Type B pancreatic cell (in vitro differentiated cells): ENCODE results near the gene DCAF6. TPM values are rescaled to one million over a fixed set of nuclear protein-coding genes. Genes with fewer than 3 reads are reported as not detected.
A peak's percentile ranks its signal among the peaks of the same experiment; 100 is the strongest.

Source experiments
- DNase-seq: peaks from one replicate; pipeline ENCODE4 v3.0.0; 2021; ENCODE audit warnings: mixed read lengths; ENCODE audit not compliant: unreplicated experiment; ENCODE audit errors: extremely low spot score
- H3K27ac Mint-ChIP-seq: 2 replicates; pipeline ENCODE4 v1.8.0; 2021; ENCODE audit warnings: mild to moderate bottlenecking, mixed read lengths
- H3K27me3 Mint-ChIP-seq: 2 replicates; pipeline ENCODE4 v1.8.0; 2021; ENCODE audit warnings: mixed read lengths
- H3K36me3 Mint-ChIP-seq: 2 replicates; pipeline ENCODE4 v1.8.0; 2021; ENCODE audit warnings: mixed read lengths
- H3K4me1 Mint-ChIP-seq: one replicate; pipeline ENCODE4 v1.8.0; 2021; ENCODE audit warnings: mixed read lengths; ENCODE audit not compliant: unreplicated experiment
- H3K4me3 Mint-ChIP-seq: 2 replicates; pipeline ENCODE4 v1.8.0; 2021; ENCODE audit warnings: mild to moderate bottlenecking, mixed read lengths
- H3K9me3 Mint-ChIP-seq: 2 replicates; pipeline ENCODE4 v1.8.0; 2021; ENCODE audit warnings: mixed read lengths
- total RNA-seq: library from RNA; stranded (reverse); gene quantifications from 2 replicates; pipeline ENCODE4 v1.2.1, GENCODE V29; 2021; ENCODE audit warnings: low replicate concordance
- TF ChIP-seq, protein P1 (sequence below): fragments of 200-600 bp; sonication (generic); conservative IDR thresholded peaks from 2 replicates; pipeline ENCODE4 v1.5.0; 2021; ENCODE audit warnings: antibody characterized with exemption, mild to moderate bottlenecking

DCAF6 gene
- total RNA-seq, 1 donor from 2014 or later, result 27.2 TPM

DNA sequence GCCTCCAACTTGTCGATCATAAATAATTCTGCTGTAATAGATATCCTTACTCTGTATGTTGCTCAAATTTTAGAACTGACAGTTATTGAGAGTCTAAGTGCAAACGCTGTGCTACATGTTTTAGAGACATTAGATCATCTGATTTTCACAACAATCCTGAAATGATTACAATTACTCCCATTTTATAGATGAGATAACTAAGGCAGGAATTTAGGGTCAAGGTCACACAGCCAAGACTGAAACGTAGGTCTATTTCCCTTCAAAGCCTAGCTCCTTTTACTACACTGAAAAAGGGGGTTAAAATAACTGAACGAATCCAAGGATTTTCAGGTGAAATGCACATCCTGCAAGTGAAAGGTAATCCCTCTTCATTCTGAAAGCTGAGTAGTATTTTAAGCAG is 2.7 kb upstream of the DCAF6 start:
- TF ChIP-seq, protein P1, sequence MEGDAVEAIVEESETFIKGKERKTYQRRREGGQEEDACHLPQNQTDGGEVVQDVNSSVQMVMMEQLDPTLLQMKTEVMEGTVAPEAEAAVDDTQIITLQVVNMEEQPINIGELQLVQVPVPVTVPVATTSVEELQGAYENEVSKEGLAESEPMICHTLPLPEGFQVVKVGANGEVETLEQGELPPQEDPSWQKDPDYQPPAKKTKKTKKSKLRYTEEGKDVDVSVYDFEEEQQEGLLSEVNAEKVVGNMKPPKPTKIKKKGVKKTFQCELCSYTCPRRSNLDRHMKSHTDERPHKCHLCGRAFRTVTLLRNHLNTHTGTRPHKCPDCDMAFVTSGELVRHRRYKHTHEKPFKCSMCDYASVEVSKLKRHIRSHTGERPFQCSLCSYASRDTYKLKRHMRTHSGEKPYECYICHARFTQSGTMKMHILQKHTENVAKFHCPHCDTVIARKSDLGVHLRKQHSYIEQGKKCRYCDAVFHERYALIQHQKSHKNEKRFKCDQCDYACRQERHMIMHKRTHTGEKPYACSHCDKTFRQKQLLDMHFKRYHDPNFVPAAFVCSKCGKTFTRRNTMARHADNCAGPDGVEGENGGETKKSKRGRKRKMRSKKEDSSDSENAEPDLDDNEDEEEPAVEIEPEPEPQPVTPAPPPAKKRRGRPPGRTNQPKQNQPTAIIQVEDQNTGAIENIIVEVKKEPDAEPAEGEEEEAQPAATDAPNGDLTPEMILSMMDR, result no peak
- no peak overlapping the region for H3K27ac Mint-ChIP-seq
- H3K4me1 Mint-ChIP-seq, result peaks cover 19% of the 10 kb centered on the region
- peak overlapping the region; percentile 42 for H3K4me3 Mint-ChIP-seq
- no peaks in the 10 kb centered on the region for H3K36me3 Mint-ChIP-seq
- no peaks in the 10 kb centered on the region for H3K9me3 Mint-ChIP-seq
- peaks cover 3% of the 10 kb centered on the region for H3K27me3 Mint-ChIP-seq
- no peak for DNase-seq

DNA sequence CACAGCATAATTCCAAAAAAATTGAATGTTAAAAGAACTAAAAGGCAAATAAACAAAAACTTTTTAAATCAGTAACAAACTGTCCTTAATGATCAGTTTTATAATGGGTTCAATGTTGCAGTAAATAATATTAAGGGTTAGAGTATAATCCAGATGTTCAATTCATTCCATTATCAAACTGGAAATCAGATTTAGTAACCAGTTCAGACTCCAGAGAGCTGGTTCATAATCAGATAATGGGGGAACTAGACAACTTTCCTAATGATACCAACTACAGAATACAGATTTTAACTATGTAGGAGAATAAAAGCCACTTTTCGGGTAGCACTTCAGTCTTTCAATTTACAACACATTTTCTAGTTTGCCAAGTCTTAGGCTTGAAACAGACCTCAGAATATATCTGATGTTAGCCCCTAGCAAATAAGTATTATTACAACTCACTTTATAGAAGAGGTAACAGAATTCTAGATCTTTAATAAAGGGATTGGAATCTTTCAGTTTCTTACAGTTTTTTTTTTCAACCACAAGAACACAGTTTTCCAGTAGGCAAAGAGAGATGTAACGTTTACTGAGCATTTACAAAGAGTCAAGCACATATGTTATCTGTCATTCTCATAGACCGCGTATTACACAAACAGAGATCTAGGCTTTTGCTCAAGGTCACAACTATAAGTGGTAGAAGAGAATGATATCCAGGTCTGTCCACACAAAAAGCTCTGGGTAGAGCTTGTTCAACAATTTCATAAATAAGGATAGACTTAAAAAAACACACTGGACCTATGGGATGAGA is 1.9 kb upstream of the DCAF6 start:
- Mint-ChIP-seq H3K36me3 (no peaks in the 10 kb centered on the region), H3K27ac (peak overlapping the region; percentile 99), H3K4me1 (peaks cover 18% of the 10 kb centered on the region), H3K4me3 (peak overlapping the region; percentile 95), H3K9me3 (no peaks in the 10 kb centered on the region), H3K27me3 (peaks cover 3% of the 10 kb centered on the region)
- TF ChIP-seq, protein P1, result no peak
- no peak for DNase-seq

DNA sequence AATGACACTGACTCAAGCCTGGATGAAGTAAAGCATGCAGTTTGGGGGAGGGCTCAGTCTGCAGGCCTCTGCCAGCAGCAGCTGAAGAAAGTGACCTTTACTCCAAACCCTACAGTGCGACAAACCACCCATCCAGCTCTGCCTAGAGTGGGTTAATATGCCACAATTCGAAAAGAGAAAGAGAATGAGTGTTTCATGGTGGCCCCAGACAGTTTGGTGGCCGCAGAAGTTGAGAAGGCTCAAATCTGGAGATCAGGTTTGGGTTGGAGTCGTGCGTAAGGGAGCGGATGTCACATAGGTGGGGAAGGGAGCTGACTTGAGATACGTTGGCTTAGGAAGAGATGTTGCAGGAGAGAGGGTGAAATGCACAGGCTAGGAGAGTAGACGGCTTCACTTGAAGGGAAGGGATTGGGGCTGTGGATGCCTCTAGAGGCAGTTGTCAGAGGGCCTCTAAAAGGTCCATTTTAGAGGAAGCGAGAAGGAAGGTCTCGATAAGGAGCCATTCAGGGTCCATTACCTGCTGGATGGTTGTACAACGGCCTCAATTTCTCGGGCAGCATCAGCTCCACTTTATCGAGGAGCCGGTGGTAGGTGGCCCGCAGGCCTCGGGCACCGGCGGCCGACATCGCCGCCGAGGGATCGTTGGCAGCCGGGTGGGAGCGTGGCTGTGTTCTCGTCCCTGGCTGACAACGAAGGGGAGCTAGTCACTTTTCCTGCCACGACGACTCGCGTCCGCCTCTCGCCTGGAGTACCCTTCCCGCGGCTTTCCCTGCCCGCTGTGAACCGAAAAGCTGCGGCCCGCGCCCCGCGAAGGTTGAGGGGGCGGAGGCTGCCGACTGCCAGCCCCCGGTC is 1.0 kb upstream of the DCAF6 start:
- DNase-seq, result no peak
- H3K36me3 Mint-ChIP-seq, result no peaks in the 10 kb centered on the region
- TF ChIP-seq, protein P1, result no peak
- peak overlapping the region; percentile 99 for H3K27ac Mint-ChIP-seq
- no peaks in the 10 kb centered on the region for H3K9me3 Mint-ChIP-seq
- peak overlapping the region; percentile 95 for H3K4me3 Mint-ChIP-seq
- H3K27me3 Mint-ChIP-seq, result peaks cover 3% of the 10 kb centered on the region
- peaks cover 15% of the 10 kb centered on the region for H3K4me1 Mint-ChIP-seq

DNA sequence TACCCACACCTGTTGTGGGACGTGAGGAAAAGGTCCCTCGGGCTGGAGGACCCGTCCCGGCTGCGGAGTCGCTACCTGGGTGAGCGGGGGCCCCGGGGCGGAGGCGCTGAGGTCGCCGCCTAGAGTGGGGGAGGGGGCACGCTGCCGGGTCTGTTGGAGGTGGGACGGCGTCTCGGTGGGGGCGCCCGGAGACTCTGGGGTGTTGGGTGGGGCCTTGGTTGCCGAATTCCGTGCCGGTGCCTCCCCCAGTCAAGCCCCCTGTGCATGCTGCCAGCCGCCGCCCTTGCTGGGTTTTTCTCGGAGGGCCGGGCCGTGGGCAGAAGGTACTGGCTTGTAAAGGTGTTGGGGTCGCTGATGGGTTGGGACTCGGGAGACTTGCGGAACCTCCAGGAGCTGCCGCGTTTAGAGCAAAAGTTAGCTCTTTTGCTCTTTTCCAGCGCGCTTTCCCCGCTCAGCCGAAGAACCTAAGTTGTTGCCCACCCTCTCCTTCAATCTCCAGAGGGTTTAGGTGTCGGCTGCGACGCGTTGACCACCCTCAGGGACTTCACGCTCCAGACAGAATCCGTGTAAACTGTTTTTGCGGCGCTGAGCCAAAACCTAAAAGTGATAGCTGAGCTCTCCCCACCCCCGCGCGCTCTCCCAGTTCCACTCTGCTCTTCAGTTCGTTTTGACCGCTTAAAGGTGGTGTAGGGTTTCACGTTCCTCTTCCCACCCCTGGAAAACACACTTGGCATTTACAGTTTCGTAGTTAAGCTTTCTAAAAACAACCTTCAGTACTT is 636 bp downstream of the DCAF6 start, which contains the start of gene MPC2:
MPC2 (minus strand) TSS at position 143 of the 779 bp plus-strand sequence. CDS start 1,231 bp downstream, outside the sequence.
- Mint-ChIP-seq H3K36me3 (peaks cover 4% of the 10 kb centered on the region), H3K27me3 (peaks cover 3% of the 10 kb centered on the region), H3K4me1 (peaks cover 23% of the 10 kb centered on the region), H3K27ac (peak within 1 kb of the TSS; percentile 99), H3K9me3 (no peaks in the 10 kb centered on the region), H3K4me3 (peak within 1 kb of the TSS; percentile 95)
- DNase-seq, result no peak
- TF ChIP-seq, protein P1, result no peak

DNA sequence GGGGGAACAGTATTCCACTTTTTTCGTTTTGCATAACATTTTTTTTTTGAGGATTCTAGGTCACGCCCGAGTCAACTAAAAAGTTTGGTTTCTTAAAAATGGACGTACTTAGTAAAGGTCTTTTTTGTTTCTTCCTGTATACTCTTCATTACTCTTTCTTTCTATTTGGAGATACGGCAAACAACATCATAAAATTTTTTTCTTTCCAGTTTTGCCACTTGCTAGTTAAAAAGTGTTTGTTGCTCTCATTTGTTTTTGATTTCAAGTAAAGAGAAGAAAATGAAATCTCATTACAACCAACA is 1.2 kb downstream of the DCAF6 start:
- TF ChIP-seq, protein P1, result no peak
- H3K36me3 Mint-ChIP-seq, result peaks cover 4% of the 10 kb centered on the region
- H3K27me3 Mint-ChIP-seq, result peaks cover 3% of the 10 kb centered on the region
- H3K4me1 Mint-ChIP-seq, result peaks cover 23% of the 10 kb centered on the region
- no peak for DNase-seq
- H3K9me3 Mint-ChIP-seq, result no peaks in the 10 kb centered on the region
- peak overlapping the region; percentile 97 for H3K27ac Mint-ChIP-seq
- peak overlapping the region; percentile 95 for H3K4me3 Mint-ChIP-seq
